ENCODE results near the gene RSBN1. TPM values are rescaled to one million over a fixed set of nuclear protein-coding genes. Genes with fewer than 3 reads are reported as not detected.

The RSBN1 gene
- total and polyA plus RNA-seq, 7 experiments from 2014 or later = 29.9 to 58.1 (median 42.0) TPM

GRCh38 chr1:113783254-113784103, 28.8 kb downstream of the RSBN1 start:
- Mint-ChIP-seq H3K4me1 (peaks cover 34 to 54% (median 42%) of the 10 kb centered on the region in 7 donors), H3K36me3 (peaks cover 4 to 29% (median 8%) of the 10 kb centered on the region in 5 donors), H3K9me3 (peaks cover 0 to 3% (median 0%) of the 10 kb centered on the region in 11 donors), H3K4me3 (peak overlapping the region in 7 of 10 donors; percentile 5 to 80 (median 67)), H3K27ac (peak overlapping the region in 4 of 9 donors; percentile 60 to 97 (median 90)), H3K27me3 (no peaks in the 10 kb centered on the region)
- ChIA-PET CTCF (interaction anchor here (0.8 to 1.6 kb wide), 2 partner anchors 28 to 148 kb away, joined by 4 to 6 read pairs; partner anchors contain the start of gene RSBN1), POLR2A (interaction anchor here (0.7 to 4.3 kb wide), 4 partner anchors 9 to 96 kb away, joined by 3 to 45 read pairs (median 4); partner anchors contain the start of gene RSBN1)
- peak overlapping the region; percentile 61 for H3K27ac ChIP-seq (ENCODE audit: low read depth, low read length)
- no peaks in the 10 kb centered on the region for H3K9me3 ChIP-seq (ENCODE audit: control insufficient read depth in 2 of 3, low read length in 3 of 3)
- H3K27me3 ChIP-seq (ENCODE audit: control insufficient read depth in 2 of 2, insufficient read depth in 2 of 2, low read length in 2 of 2) = no peaks in the 10 kb centered on the region
- intact Hi-C loops (cut with micrococcal nuclease) = loop anchor here (1.0 to 10.0 kb wide), 4 partner anchors 24 to 389 kb away; partner anchors contain the start of genes MAGI3 (in 2 of the 2), PHTF1 (in 2 of the 2) and RSBN1 (in 1 of the 2)
- H3K4me1 ChIP-seq (ENCODE audit: control insufficient read depth in 2 of 2, insufficient read depth in 2 of 2, low read length in 2 of 2) = peaks cover 52 to 62% of the 10 kb centered on the region in 2 donors
- no peaks in the 10 kb centered on the region for H3K36me3 ChIP-seq (ENCODE audit: control insufficient read depth in 2 of 3, insufficient read depth in 3 of 3, low read length in 3 of 3)
- DNase-seq = peak in 7 of 9 donors; percentile 57 to 74 (median 66)
- ATAC-seq = peak; percentile 98
- H3K4me3 ChIP-seq (ENCODE audit: low read length) = peak overlapping the region; percentile 7

- peaks cover 52 to 62% of the 10 kb centered on the region in 2 donors for H3K4me1 ChIP-seq (ENCODE audit: control insufficient read depth in 2 of 2, insufficient read depth in 2 of 2, low read length in 2 of 2)
- Mint-ChIP-seq H3K27ac (peak overlapping the region in 1 of 9 donors; percentile 64), H3K36me3 (peaks cover 4 to 28% (median 10%) of the 10 kb centered on the region in 5 donors), H3K27me3 (no peaks in the 10 kb centered on the region), H3K4me1 (peaks cover 23 to 47% (median 33%) of the 10 kb centered on the region in 7 donors), H3K9me3 (peaks cover 0 to 4% (median 0%) of the 10 kb centered on the region in 11 donors), H3K4me3 (peak overlapping the region in 2 of 10 donors; percentile 54 to 74)
- intact Hi-C loops (cut with micrococcal nuclease) = loop anchor here (10.0 kb wide), 1 partner anchor 388 kb away; the partner anchor contains the start of gene MAGI3 (in 2 of the 2)
- no peaks in the 10 kb centered on the region for H3K36me3 ChIP-seq (ENCODE audit: control insufficient read depth in 2 of 3, insufficient read depth in 3 of 3, low read length in 3 of 3)
- ChIA-PET POLR2A (interaction anchor here (1.0 to 2.6 kb wide), 4 partner anchors 9 to 36 kb away, joined by 3 to 14 read pairs (median 8); partner anchors contain the start of genes PHTF1 and RSBN1), CTCF (interaction anchor here (0.5 to 0.8 kb wide), 3 partner anchors 10 to 23 kb away, joined by 3 to 4 read pairs (median 3); partner anchors contain the start of gene PHTF1)
- H3K27ac ChIP-seq (ENCODE audit: low read depth, low read length) = peak overlapping the region; percentile 61
- ATAC-seq (no peak), DNase-seq (no peak)
- no peaks in the 10 kb centered on the region for H3K27me3 ChIP-seq (ENCODE audit: control insufficient read depth in 2 of 2, insufficient read depth in 2 of 2, low read length in 2 of 2)
- no peaks in the 10 kb centered on the region for H3K9me3 ChIP-seq (ENCODE audit: control insufficient read depth in 2 of 3, low read length in 3 of 3)
- no peak overlapping the region for H3K4me3 ChIP-seq (ENCODE audit: low read length)
Measured at GRCh38 chr1:113782406-113782805, 29.9 kb downstream of the RSBN1 start.

- H3K27ac ChIP-seq (ENCODE audit: low read depth, low read length) = peak overlapping the region; percentile 48
- H3K27ac Mint-ChIP-seq = no peak overlapping the region
- POLR2A ChIA-PET = interaction anchor here (0.6 to 2.6 kb wide), 4 partner anchors 21 to 708 kb away, joined by 3 to 14 read pairs (median 8); partner anchors contain the start of genes PHTF1 and RSBN1
- peak; percentile 26 for ATAC-seq
- peaks cover 4 to 36% (median 20%) of the 10 kb centered on the region in 7 donors for H3K4me1 Mint-ChIP-seq
- H3K4me3 Mint-ChIP-seq = no peak overlapping the region
- H3K36me3 ChIP-seq (ENCODE audit: control insufficient read depth in 2 of 3, insufficient read depth in 3 of 3, low read length in 3 of 3) = peaks cover 3 to 8% (median 3%) of the 10 kb centered on the region in 3 experiments
- H3K4me1 ChIP-seq (ENCODE audit: control insufficient read depth in 2 of 2, insufficient read depth in 2 of 2, low read length in 2 of 2) = peaks cover 52 to 60% of the 10 kb centered on the region in 2 donors
- H3K4me3 ChIP-seq (ENCODE audit: low read length) = peak overlapping the region; percentile 0
- CTCF ChIA-PET = no interaction called here
- peak in 5 of 9 donors; percentile 17 to 50 (median 35) for DNase-seq
- peaks cover 0 to 4% (median 0%) of the 10 kb centered on the region in 11 donors for H3K9me3 Mint-ChIP-seq
- no peaks in the 10 kb centered on the region for H3K27me3 ChIP-seq (ENCODE audit: control insufficient read depth in 2 of 2, insufficient read depth in 2 of 2, low read length in 2 of 2)
- peaks cover 9 to 19% (median 16%) of the 10 kb centered on the region in 5 donors for H3K36me3 Mint-ChIP-seq
- no peaks in the 10 kb centered on the region for H3K9me3 ChIP-seq (ENCODE audit: control insufficient read depth in 2 of 3, low read length in 3 of 3)
- intact Hi-C loops (cut with micrococcal nuclease) = loop anchor here (10.0 kb wide), 1 partner anchor 386 kb away; the partner anchor contains the start of gene MAGI3 (in 2 of the 2)
- H3K27me3 Mint-ChIP-seq = no peaks in the 10 kb centered on the region
Measured at GRCh38 chr1:113780374-113781146, 31.7 kb downstream of the RSBN1 start.

- ATAC-seq (no peak), DNase-seq (no peak)
- Histone ChIP-seq H3K4me3 (ENCODE audit: low read length) (no peak overlapping the region), H3K27ac (ENCODE audit: low read depth, low read length) (no peak overlapping the region), H3K4me1 (ENCODE audit: control insufficient read depth in 2 of 2, insufficient read depth in 2 of 2, low read length in 2 of 2) (peaks cover 50% of the 10 kb centered on the region in 2 donors), H3K9me3 (ENCODE audit: control insufficient read depth in 2 of 3, low read length in 3 of 3) (no peaks in the 10 kb centered on the region), H3K27me3 (ENCODE audit: control insufficient read depth in 2 of 2, insufficient read depth in 2 of 2, low read length in 2 of 2) (no peaks in the 10 kb centered on the region), H3K36me3 (ENCODE audit: control insufficient read depth in 2 of 3, insufficient read depth in 3 of 3, low read length in 3 of 3) (peaks cover 3 to 8% (median 3%) of the 10 kb centered on the region in 3 experiments)
- peak overlapping the region in 1 of 9 donors; percentile 56 for H3K27ac Mint-ChIP-seq
- intact Hi-C loops (cut with micrococcal nuclease) = no loop called here
- peak overlapping the region in 3 of 10 donors; percentile 14 to 33 (median 27) for H3K4me3 Mint-ChIP-seq
- POLR2A ChIA-PET = no interaction called here
- H3K9me3 Mint-ChIP-seq = peaks cover 0 to 4% (median 0%) of the 10 kb centered on the region in 11 donors
- H3K27me3 Mint-ChIP-seq = no peaks in the 10 kb centered on the region
- CTCF ChIA-PET = no interaction called here
- peaks cover 9 to 22% (median 16%) of the 10 kb centered on the region in 5 donors for H3K36me3 Mint-ChIP-seq
- H3K4me1 Mint-ChIP-seq = peaks cover 0 to 31% (median 15%) of the 10 kb centered on the region in 7 donors
Measured at GRCh38 chr1:113779542-113779941, 32.7 kb downstream of the RSBN1 start.

GRCh38 chr1:113777561-113777960, 34.7 kb downstream of the RSBN1 start:
- no peaks in the 10 kb centered on the region for H3K27me3 ChIP-seq (ENCODE audit: control insufficient read depth in 2 of 2, insufficient read depth in 2 of 2, low read length in 2 of 2)
- ATAC-seq (no peak), DNase-seq (no peak)
- Mint-ChIP-seq H3K4me3 (no peak overlapping the region), H3K9me3 (peaks cover 0 to 4% (median 0%) of the 10 kb centered on the region in 11 donors), H3K27ac (no peak overlapping the region), H3K36me3 (peaks cover 9 to 26% (median 16%) of the 10 kb centered on the region in 5 donors), H3K4me1 (peaks cover 4 to 22% (median 14%) of the 10 kb centered on the region in 7 donors), H3K27me3 (no peaks in the 10 kb centered on the region)
- ChIA-PET CTCF (interaction anchor here (1.0 kb wide), 1 partner anchor 16 kb away, joined by 3 read pairs; no protein-coding TSS in a partner anchor), POLR2A (interaction anchor here (0.6 to 0.7 kb wide), 2 partner anchors 35 to 168 kb away, joined by 3 read pairs; partner anchors contain the start of gene RSBN1)
- no peak overlapping the region for H3K4me3 ChIP-seq (ENCODE audit: low read length)
- H3K27ac ChIP-seq (ENCODE audit: low read depth, low read length) = no peak overlapping the region
- peaks cover 30 to 33% of the 10 kb centered on the region in 2 donors for H3K4me1 ChIP-seq (ENCODE audit: control insufficient read depth in 2 of 2, insufficient read depth in 2 of 2, low read length in 2 of 2)
- H3K36me3 ChIP-seq (ENCODE audit: control insufficient read depth in 2 of 3, insufficient read depth in 3 of 3, low read length in 3 of 3) = peaks cover 3 to 9% (median 8%) of the 10 kb centered on the region in 3 experiments
- no peaks in the 10 kb centered on the region for H3K9me3 ChIP-seq (ENCODE audit: control insufficient read depth in 2 of 3, low read length in 3 of 3)
- intact Hi-C loops (cut with micrococcal nuclease) = no loop called here

All from naive thymus-derived CD4-positive, alpha-beta T cell (primary cell).